Putamen (tissue), 1 donor: ENCODE measurements around the gene GCSAM.

Source experiments
- DNase-seq: peaks from one replicate; pipeline ENCODE4 v3.0.0-alpha.2; 2016; ENCODE audit warnings: low spot score

Gene GCSAM

GRCh38 chr3:112104774-112105173 lies 28.3 kb downstream of the GCSAM start:
- DNase-seq: no peak

- DNase-seq: no peak
Measured at GRCh38 chr3:112101916-112102315, 31.1 kb downstream of the GCSAM start.

GRCh38 chr3:112097378-112097777 lies 35.7 kb downstream of the GCSAM start:
- DNase-seq: peak; percentile 43

GRCh38 chr3:112096176-112096575 lies 36.9 kb downstream of the GCSAM start:
- DNase-seq: no peak

GRCh38 chr3:112095731-112096130 lies 37.3 kb downstream of the GCSAM start:
- no peak for DNase-seq

GRCh38 chr3:112093180-112093522 lies 39.9 kb downstream of the GCSAM start:
- DNase-seq: no peak

- no peak for DNase-seq
Measured at GRCh38 chr3:112092496-112093179, 40.4 kb downstream of the GCSAM start.

- no peak for DNase-seq
Measured at GRCh38 chr3:112090887-112091586, 42.0 kb downstream of the GCSAM start.

GRCh38 chr3:112089956-112090886 lies 42.8 kb downstream of the GCSAM start:
- no peak for DNase-seq

GRCh38 chr3:112088944-112089343 lies 44.1 kb downstream of the GCSAM start:
- DNase-seq: no peak

GRCh38 chr3:112087746-112088145 lies 45.3 kb downstream of the GCSAM start:
- no peak for DNase-seq

- DNase-seq: peak; percentile 47
Measured at GRCh38 chr3:112086875-112087524, 46.0 kb downstream of the GCSAM start.

GRCh38 chr3:112086076-112086854 lies 46.8 kb downstream of the GCSAM start, which contains the start of gene C3orf52:
TSS of gene C3orf52 (plus strand) at chr3:112086389. CDS start at chr3:112086408, 19 bp downstream.
- DNase-seq: peak; percentile 11

- DNase-seq: no peak
Measured at GRCh38 chr3:112085735-112086075, 47.3 kb downstream of the GCSAM start.

- DNase-seq: no peak
Measured at GRCh38 chr3:112084980-112085705, 47.9 kb downstream of the GCSAM start.

GRCh38 chr3:112083239-112083638 lies 49.8 kb downstream of the GCSAM start:
- no peak for DNase-seq

- DNase-seq: peak; percentile 66
Measured at GRCh38 chr3:112078125-112079083, 54.6 kb downstream of the GCSAM start.

- no peak for DNase-seq
Measured at GRCh38 chr3:112074616-112075497, 58.2 kb downstream of the GCSAM start.
